Measurements from ENCODE around the gene F10. TPM values are rescaled to one million over a fixed set of nuclear protein-coding genes. Genes with fewer than 3 reads are reported as not detected.

Gene F10
- total RNA-seq, 1 donor from 2014 or later, result 0.23 TPM

DNA sequence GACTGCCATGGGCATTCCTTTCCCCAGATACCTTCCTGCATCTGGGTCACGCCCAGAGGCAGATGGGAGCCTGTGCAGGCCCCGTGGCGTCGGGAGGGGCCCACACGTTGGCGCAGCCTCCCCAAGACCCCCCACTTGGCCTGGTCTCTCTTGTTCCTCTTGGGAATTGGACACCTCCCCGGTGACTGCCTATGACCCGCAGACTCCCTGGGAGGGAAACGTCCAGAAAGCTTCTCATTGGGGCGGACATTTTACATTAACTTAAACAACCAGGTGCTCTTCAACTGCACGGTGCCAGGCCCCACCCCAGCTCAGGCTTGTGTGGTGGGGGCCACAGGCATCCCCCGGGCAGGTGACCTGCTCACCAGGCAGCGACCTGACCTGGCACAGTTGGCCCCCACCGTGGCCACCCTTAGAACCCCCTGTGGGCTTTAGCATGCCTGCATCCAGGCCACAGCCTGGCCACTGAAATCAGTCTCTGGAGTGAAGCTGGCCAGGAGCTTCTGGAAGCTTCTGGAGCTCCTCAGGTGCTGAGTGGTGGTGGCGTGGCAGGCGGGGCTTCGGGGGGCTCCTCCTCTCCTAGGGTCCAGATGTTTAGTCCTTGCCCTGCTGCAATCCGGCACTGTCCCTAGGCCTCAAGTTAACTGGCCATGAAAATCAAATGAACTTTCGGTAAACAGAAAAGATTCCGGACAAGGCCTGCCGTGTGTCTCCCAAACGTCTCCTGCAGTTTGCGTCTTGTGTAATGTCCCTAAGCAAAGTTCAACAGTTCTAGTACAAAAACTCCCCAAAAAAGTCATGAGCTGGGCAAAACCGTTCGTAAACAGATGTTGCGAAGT is 27.3 kb downstream of the F10 start:
- Mint-ChIP-seq H3K27ac (ENCODE audit: unreplicated experiment) (no peak overlapping the region), H3K4me1 (ENCODE audit: unreplicated experiment) (peaks cover 3% of the 10 kb centered on the region), H3K27me3 (ENCODE audit: unreplicated experiment) (peaks cover 18% of the 10 kb centered on the region), H3K4me3 (ENCODE audit: unreplicated experiment) (no peak overlapping the region), H3K9me3 (ENCODE audit: unreplicated experiment) (no peaks in the 10 kb centered on the region), H3K36me3 (ENCODE audit: low read depth, unreplicated experiment) (peaks cover 7% of the 10 kb centered on the region)
- no peak for DNase-seq (ENCODE audit: low spot score)
- TF ChIP-seq, protein P1, sequence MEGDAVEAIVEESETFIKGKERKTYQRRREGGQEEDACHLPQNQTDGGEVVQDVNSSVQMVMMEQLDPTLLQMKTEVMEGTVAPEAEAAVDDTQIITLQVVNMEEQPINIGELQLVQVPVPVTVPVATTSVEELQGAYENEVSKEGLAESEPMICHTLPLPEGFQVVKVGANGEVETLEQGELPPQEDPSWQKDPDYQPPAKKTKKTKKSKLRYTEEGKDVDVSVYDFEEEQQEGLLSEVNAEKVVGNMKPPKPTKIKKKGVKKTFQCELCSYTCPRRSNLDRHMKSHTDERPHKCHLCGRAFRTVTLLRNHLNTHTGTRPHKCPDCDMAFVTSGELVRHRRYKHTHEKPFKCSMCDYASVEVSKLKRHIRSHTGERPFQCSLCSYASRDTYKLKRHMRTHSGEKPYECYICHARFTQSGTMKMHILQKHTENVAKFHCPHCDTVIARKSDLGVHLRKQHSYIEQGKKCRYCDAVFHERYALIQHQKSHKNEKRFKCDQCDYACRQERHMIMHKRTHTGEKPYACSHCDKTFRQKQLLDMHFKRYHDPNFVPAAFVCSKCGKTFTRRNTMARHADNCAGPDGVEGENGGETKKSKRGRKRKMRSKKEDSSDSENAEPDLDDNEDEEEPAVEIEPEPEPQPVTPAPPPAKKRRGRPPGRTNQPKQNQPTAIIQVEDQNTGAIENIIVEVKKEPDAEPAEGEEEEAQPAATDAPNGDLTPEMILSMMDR (IDR thresholded peaks at IDR 0.05; ENCODE audit: unreplicated experiment), result no peak

DNA sequence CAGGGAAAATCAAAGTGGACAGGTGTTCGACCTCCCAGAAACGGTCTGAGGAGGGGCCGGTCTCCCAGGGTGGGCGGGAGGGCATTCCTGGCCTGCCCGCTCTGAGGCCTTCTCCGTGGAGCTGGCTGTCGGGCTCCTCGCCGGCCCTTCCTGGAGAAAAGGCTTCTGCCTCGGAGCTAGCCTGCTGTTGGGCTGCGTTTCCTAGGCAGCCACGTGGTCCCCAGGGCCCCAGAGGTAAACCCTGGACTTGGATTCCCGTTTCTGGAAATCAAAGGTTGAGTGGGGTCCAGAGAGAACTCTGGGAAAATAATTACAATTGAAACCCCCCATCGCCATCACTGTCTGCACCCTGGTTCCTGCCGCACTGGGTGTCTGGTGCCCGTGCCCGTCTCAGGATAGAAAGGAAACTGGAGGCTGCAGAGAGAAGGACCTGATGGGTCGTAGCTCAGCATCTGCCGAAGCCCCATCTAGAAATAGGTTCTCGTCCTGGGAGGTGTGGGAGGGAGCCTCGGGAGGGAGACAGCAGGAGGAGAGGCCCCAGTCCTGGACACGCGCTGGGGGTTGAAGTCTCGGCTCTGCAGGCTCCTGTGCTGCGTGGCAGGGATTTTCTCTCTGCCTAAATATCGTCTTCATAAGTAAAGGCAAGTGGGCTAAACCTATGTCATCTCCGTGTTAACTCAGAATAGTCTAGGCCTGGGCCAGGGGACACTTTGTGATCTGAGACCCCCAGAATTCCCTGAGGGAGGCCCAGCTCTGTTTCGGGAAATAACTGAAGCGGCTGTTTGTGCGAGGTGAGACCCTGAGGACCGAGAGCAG is 28.2 kb downstream of the F10 start:
- TF ChIP-seq, protein P1 (IDR thresholded peaks at IDR 0.05; ENCODE audit: unreplicated experiment), result no peak
- Mint-ChIP-seq H3K27ac (ENCODE audit: unreplicated experiment) (no peak overlapping the region), H3K4me1 (ENCODE audit: unreplicated experiment) (peaks cover 3% of the 10 kb centered on the region), H3K36me3 (ENCODE audit: low read depth, unreplicated experiment) (peaks cover 7% of the 10 kb centered on the region), H3K27me3 (ENCODE audit: unreplicated experiment) (peaks cover 18% of the 10 kb centered on the region), H3K9me3 (ENCODE audit: unreplicated experiment) (no peaks in the 10 kb centered on the region), H3K4me3 (ENCODE audit: unreplicated experiment) (no peak overlapping the region)
- DNase-seq (ENCODE audit: low spot score), result no peak

DNA sequence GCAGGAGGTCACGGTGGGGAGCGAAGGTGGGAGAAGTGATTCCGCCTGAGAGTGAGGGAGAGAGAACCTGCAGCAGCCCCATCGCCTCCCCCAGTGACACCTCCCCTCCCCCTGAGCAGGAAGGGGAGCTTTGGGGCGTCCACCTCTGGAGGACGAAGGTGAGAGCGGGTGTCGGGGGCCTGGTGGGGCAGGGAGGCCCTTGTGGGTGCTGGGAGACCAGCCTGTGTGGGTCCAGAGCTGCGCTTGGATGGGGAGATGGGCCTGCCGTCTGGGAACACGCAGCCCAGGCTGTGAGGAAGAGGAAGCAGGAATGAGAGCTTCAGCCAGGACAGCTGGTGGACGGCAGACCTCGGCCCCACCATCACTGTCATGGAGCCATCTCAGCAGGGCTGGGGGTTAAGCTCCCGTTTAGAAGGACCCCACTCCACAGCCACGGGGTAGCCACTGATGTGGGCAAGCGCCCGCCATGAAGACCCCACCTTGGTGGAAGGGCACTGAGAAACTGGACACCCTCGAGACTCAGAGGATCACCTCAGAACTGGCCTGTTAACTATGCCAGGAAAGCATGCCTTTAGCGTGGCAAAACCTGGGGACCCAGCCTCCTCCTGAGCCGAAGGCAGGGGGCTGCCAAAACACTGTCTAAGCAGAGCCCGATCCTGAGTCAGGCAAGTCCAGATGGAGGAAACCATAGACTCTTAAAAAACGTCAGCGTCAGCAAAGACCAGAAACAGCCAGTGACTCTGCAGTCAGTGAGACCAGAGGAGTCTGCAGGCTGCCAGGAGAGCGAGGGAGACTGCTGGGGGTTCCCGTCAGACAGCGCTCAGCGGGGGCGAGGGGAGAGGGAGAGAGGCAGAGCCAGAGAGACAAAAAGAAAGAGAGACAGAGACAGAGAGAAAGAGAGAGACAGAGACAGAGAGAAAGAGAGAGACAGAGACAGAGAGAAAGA is 29.4 kb downstream of the F10 start:
- no peak overlapping the region for H3K27ac Mint-ChIP-seq (ENCODE audit: unreplicated experiment)
- TF ChIP-seq, protein P1 (IDR thresholded peaks at IDR 0.05; ENCODE audit: unreplicated experiment), result no peak
- H3K9me3 Mint-ChIP-seq (ENCODE audit: unreplicated experiment), result no peaks in the 10 kb centered on the region
- H3K27me3 Mint-ChIP-seq (ENCODE audit: unreplicated experiment), result peaks cover 18% of the 10 kb centered on the region
- peaks cover 3% of the 10 kb centered on the region for H3K4me1 Mint-ChIP-seq (ENCODE audit: unreplicated experiment)
- peak overlapping the region; percentile 82 for H3K4me3 Mint-ChIP-seq (ENCODE audit: unreplicated experiment)
- no peak for DNase-seq (ENCODE audit: low spot score)
- peaks cover 7% of the 10 kb centered on the region for H3K36me3 Mint-ChIP-seq (ENCODE audit: low read depth, unreplicated experiment)

GRCh38 chr13:113152691-113152983 is 30.0 kb downstream of the F10 start:
- H3K36me3 Mint-ChIP-seq (ENCODE audit: low read depth, unreplicated experiment), result peaks cover 7% of the 10 kb centered on the region
- H3K9me3 Mint-ChIP-seq (ENCODE audit: unreplicated experiment), result no peaks in the 10 kb centered on the region
- peaks cover 18% of the 10 kb centered on the region for H3K27me3 Mint-ChIP-seq (ENCODE audit: unreplicated experiment)
- TF ChIP-seq, protein P1 (IDR thresholded peaks at IDR 0.05; ENCODE audit: unreplicated experiment), result no peak
- peak overlapping the region; percentile 82 for H3K4me3 Mint-ChIP-seq (ENCODE audit: unreplicated experiment)
- no peak for DNase-seq (ENCODE audit: low spot score)
- peak overlapping the region; percentile 38 for H3K27ac Mint-ChIP-seq (ENCODE audit: unreplicated experiment)
- peaks cover 3% of the 10 kb centered on the region for H3K4me1 Mint-ChIP-seq (ENCODE audit: unreplicated experiment)
